GM13976 (cell line): ENCODE data around the gene LTK.

Source experiments
- DNase-seq: peaks from one replicate; pipeline ENCODE4 v3.0.0; 2012; ENCODE audit warnings: low spot score
- CTCF ChIP-seq: IDR thresholded peaks from 2 replicates; pipeline ENCODE4 v1.5.1; 2012; ENCODE audit warnings: borderline replicate concordance, mild to moderate bottlenecking; ENCODE audit not compliant: insufficient read depth; ENCODE audit errors: extremely low read depth, missing control alignments, control extremely low read depth
- in situ Hi-C: fragments of 300-500 bp; cut with MboI; formaldehyde crosslinking; loops from one replicate; pipeline ENCODE4 v1.12.0; 2022; ENCODE audit warnings: low sequenced_read_pairs, mixed read lengths, inconsistent platforms; ENCODE audit not compliant: unreplicated experiment

LTK gene

DNA sequence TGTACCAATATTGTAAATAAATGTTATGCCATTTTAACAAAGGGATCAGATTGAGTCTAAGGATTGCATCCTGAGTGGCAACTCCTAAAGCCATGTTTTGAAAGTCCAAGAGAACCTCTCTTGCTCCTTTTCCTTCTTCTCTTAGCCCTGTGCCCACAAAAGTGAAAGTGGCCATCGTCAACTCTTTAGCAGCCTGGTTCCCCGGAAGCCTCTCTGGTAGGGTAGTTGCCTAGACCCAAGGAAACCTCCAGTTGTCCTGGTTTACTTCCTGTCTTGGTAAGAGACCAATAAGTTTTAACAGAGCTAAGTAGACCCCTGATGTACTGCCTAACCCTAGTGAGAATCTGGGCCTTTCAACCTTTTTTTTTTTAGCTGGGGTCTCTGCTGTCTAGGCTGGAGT lies 30.1 kb downstream of the LTK start:
- in situ Hi-C loops: no loop called here
- TF ChIP-seq CTCF: no peak
- DNase-seq: no peak

- in situ Hi-C loops: no loop called here
- no peak for TF ChIP-seq CTCF
- peak; percentile 82 for DNase-seq
These were observed 30.5 kb downstream of the LTK start for GRCh38 chr15:41483115-41483514.

- in situ Hi-C loops: no loop called here
- TF ChIP-seq CTCF: no peak
- DNase-seq: no peak
These were observed 31.3 kb downstream of the LTK start for GRCh38 chr15:41482110-41482877.

GRCh38 chr15:41480396-41481140 lies 33.1 kb downstream of the LTK start:
- TF ChIP-seq CTCF: no peak
- in situ Hi-C loops: no loop called here
- no peak for DNase-seq

GRCh38 chr15:41476416-41477048 lies 37.1 kb downstream of the LTK start:
- in situ Hi-C loops: no loop called here
- no peak for TF ChIP-seq CTCF
- DNase-seq: no peak

GRCh38 chr15:41474941-41475340 lies 38.7 kb downstream of the LTK start:
- in situ Hi-C loops: no loop called here
- TF ChIP-seq CTCF: no peak
- DNase-seq: no peak
